Ramos (cell line): ENCODE measurements around the gene MTTP.

Experiments
- in situ Hi-C: fragments of 300-500 bp; cut with MboI; formaldehyde crosslinking; loops from one replicate; pipeline ENCODE4 v1.14.3; 2022; ENCODE audit warnings: low sequenced_read_pairs; ENCODE audit not compliant: unreplicated experiment

Gene MTTP

DNA sequence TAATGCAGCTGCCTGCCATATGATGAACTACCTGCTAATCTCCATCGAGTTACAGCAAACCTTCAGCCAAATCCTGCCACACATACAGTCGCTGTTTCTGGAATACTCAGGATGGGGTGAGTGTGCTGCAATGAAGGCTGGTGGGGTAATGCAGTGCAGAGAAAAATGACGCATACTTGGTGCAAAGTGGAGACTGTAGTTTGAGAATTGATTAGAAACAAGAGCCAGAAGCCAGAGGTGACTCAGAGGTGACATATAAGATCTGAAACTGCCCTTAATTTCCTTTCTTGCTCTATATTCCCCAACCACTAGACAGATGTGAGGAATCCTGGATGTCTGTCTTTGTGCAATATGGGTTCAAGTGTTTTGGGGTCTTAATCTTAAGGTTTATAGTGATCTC is 61.0 kb downstream of the MTTP start:
- in situ Hi-C loops = no loop called here

DNA sequence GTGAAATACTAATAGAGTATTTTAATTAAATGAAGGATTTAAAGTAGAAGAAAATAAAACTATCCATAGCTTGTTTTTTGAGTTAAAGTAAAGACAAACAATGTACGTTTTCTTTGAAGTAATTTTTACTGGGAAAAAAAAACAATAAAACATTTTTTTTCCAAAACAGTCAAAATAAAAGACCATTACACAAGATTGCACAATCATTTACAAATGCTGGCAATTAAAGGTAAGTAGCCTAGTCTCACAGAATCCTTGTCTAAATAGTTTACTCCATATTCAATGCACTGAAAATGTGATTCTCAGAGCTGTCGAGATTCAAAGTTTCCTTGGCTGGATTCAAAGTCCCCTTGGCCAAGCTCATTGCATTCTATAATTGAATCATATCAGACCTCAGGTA is 61.8 kb downstream of the MTTP start:
- in situ Hi-C loops = no loop called here

DNA sequence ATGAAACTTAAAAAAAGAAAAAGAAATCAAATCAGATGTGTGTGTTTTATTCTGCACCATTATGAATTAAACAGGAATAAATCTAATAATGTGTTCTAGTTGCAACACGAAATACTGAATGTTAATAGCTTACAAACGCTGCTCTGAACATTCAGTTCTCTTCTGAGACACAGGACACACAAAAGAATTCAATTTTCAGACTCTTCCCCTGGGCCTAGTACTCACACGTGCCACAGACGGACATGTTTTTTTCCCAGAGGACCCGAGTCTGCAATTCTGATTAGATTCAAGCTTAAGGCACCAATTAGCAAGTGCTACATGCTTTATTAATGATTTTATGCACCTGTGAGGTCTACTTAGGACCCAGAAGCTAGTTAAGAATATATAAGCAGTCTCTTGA is 62.5 kb downstream of the MTTP start:
- in situ Hi-C loops = no loop called here

DNA sequence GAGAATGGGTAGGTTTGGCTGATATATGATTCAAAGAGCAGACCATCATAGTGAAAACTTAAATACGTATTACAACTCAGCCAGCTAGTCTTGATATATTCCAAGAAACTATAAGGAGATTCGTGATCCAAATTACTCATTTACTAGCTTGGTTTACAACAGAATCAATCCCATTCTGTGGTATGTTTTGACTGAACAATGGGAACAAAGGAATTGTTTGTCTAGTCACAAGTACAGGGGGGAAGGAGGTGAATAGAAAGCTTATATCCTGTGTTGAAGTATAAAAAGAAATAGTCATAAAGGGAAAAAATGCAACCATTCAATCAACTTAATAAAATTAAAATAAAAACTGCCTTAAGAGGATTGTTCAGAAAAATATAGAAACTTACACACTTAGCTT is 66.1 kb downstream of the MTTP start:
- in situ Hi-C loops = no loop called here

DNA sequence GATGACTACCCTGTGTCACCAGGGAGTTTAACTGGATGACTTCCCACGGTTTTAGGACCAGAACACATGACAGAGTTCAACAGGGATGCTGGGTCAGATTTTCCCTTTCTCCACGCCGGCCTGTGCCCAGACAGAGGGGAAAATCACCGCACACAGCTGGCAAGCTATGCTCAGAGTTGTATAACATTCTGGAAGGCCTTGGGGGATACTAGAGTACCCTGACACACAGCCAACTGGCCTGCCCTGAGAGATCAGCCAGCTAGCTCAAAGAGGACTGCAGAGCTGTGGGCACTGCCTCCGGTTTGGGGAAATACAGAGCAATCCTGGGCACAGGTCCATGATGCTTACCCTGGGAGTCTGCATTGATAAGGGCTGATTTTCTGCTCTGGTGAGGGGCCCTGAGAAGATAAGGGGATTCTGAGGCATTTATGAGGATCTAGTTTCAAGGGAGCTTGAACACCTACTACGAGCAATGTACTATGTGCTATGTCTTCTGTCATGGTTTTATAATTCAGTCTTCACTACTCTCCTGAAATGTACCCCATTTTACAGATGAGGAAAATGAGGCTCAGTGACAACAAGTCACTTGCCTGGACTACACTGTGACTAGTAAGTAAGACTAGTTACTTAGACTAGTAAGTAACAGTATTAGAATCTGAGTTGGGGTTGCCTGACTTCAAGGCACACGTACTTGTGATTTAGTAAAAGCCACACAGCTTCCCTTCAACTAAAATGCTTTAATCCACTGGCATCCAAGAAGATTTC is 68.3 kb downstream of the MTTP start:
- in situ Hi-C loops = no loop called here

DNA sequence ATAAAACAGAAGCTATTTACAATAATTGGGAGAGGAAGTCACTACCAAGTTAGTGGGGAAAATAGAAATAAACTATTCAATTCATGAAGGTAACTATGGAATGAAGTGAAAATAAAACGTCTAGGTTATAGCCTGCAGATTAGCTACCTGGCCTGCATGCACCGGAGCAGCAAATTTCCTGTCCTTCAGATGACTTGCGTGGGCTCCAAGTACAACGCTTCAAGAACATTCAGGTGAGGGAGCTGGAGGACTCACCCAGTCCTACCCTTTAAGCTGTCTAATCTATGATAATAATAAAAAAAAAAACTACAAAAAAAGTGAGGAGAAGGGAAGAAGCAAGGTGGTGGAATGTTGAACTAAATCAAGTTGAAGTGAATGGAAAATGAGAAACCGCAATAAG is 69.8 kb downstream of the MTTP start:
- in situ Hi-C loops = no loop called here

DNA sequence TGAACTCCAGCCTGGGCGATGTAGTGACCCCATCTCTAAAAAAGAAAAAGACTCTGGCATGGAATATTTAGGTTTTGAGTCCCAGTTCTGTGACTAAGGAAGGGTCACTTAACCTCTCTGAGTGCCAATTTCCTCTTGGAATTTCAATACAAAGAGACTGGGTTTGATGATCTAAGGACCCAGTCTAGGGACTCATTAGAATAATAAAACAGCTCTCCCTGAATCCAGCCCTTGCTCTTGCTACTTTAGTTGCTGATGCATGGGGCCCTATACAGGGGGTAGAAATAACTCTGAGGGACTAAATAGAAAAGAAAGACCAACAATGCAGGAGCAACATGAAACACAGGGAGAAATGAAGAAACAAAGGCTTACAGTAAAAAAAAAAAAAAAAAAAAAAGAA is 70.4 kb downstream of the MTTP start:
- in situ Hi-C loops = no loop called here

DNA sequence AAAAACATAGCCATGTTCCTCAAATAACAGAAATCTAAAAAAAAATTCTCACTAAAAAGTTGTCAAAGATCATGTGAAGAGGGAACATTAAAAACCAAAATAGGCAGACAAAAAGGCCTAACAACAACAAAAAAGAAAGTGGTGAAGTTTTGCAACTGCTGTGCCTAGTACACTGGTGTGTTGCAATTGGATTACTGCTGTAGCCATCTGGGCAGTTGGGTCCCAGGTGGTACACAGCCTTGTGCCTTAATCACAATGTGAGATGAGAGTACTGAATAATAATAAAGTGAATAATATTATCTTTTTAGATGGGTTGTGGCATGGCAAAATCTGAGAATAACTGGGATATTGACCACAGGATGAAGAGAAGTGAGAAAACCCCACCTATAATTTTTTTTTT is 71.0 kb downstream of the MTTP start:
- in situ Hi-C loops = no loop called here

DNA sequence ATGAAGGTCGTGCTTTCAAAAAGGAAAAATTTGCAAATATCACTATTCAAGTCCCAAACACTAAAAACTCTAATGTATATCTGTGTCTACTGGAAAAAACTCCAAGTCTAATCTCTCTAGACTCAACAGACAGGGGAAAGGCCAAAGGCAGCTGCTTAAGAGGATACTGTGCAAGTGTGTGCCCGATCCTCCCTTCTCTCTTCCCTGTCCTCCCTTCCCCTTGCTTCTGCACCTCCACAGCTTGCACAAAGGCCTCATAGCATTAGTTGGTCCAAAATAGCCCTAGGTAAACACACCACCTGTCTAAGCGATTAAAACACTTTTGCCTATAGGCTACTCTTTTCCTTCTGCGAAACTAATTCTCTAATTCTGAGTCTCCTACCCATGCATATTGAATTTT is 72.4 kb downstream of the MTTP start:
- in situ Hi-C loops = no loop called here

DNA sequence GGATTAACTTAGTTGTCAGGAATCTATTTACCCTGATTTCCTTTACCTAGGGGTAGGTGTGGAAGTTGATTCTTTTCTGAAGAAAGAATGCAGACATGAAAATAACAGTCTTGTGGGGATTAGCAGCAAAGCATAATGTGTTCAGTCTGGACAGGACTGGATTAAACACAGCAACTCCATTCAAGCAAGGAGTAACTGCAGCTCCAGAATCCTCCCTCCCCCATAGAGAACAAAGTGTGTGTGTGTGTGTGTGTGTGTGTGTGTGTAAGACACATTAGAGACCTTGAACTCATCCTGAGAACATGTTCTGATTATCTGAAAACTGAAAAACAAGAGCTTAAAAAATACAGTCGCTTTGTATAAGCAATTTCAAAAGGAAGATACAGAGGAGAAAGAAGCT is 73.7 kb downstream of the MTTP start:
- in situ Hi-C loops = no loop called here

DNA sequence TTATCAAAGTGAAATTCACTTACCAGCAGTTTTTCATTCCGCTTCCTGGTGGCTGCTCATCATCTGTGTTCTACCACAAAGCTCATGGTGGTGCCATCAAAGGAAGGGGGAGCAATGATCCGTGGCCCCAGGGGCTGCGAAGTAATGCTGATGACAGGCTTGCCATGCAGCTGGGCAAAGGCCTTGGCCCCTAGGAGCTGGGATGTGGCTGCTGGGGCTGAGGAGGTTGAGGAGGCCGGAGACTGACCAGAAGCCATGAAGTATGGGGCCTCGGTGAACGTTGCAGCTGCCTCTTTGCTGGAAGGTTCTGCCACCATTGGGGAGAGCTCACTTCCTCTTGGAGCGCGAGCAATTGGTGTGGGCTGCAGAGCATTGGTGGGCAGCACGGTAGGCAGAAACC is 74.6 kb downstream of the MTTP start:
- in situ Hi-C loops = no loop called here

DNA sequence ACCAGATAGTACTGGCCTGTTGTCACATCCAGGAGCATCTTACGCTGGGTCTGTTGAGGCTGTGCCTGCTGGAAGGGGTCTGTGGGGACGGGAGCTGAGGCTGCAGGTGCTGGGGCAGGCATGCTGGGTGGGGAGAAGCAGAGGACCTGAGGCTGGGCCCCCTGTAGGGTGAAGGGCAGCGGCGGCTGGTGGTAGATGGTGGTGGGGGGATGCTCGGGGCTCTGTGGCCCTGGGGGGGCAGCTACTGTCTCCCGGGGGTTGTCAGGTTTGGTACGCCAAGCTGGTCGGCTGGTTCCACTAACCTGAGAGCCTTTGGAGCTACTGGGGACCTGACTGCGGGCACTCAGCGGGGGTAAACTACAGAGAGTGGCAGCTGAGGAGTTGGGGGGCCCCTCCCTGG is 75.2 kb downstream of the MTTP start:
- in situ Hi-C loops = no loop called here

DNA sequence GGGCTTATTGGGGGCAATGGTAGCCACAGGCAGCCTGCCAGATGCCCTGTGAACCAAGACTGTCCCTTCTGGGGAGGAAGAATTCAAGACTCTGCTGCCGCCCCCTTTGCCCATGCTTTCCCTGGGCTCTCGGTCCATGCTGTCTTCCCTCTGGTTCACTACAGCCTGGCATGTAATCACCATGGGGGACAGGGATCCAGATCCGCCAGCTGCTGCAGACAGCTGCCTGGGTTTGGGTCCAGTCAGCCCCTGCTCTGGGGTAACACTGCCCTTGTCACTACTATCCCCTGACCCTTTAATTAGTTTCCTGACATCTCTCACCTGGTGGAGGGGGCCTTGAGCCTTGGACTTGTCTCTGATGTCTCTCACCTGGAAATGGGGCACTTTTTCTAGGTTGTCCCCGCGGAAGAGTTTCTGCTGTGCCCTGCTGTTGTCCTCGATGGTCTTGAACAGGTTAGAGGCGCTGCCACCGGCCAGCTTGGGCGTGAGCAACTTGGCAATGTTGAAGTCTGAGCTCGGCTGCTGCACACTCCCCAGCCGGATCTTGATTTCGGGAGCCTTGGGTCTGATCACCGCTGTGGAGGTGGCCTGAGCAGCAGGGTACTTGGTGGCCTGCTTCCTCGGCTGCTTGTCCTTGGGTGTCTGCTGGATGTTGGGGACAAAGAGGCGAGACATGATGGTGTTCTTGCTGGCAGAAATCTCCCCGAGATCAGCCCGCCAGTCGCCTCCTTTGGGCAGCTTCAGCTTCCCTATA is 76.6 kb downstream of the MTTP start:
- in situ Hi-C loops = no loop called here

DNA sequence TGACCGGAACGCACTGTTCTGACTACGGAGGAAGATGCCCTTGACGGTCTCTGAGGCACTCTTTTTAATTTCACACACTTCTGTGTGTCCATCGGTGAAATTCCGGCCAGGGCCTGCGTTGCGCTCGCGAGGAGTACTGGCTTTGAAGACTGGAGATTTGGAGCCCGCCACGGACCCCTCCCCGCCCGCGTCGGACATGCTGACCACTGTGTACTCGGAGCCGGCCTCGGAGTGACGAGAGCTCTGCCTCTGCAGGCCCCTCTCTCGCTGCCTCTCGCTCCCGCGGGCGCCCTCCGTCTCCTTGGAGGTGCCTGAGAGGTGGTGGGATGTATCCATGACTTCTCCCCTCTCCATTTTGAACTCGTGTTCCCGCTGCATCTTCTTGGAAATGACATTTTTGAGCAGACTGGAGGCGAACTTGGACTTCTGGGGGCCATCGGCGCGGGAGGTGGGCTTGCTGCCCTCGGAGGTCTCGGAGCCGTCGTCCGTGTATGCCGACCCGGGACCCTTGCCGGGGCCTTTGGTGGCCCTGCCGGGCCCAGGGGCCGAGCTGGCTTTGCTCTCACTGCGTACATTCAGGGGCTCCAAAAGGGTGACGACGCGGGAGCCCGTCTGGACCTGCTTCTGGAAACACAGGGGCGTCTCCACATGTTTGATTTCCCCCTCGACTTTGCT is 77.3 kb downstream of the MTTP start:
- in situ Hi-C loops = no loop called here

DNA sequence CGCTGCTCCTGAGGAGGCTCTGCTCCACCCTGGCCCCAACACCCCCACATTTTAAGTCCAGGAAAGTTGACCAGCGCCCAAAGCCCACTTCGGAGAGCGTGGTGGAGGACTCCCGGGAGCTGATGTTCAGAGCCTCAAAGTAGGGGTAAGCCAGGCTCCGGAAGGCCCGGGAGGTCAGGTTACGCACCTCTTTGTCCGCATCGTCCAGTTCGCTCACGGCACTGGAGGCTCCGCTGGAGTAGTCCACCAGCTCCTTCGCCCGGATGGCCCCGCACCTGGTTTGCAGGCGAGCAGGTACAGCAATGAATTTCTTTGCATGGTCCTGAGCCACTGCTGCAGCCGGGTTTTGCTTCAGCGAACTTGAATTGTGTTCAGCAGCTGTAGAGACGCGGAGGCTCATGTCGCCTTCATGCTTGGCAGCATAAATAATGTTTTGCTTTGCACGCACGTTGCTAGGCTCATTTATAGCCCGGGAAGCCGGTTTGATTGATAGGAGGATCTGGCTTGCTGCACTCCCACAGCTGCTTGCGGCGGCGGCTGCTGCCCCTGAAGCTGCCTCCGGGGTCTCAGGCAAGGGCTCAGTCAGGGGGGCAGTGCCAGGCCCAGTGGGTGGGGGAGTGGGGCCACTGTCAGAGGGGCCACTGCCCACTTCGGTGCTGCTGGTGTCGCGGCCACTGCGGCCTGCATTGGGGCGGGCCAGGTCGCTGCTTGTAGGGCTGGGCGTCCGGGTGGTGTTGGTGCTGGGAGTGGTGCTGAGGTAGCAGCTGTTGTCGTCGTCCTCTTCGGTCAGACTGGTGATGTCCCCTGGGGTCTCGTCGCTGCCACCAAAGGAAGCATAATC is 78.2 kb downstream of the MTTP start:
- in situ Hi-C loops = no loop called here

DNA sequence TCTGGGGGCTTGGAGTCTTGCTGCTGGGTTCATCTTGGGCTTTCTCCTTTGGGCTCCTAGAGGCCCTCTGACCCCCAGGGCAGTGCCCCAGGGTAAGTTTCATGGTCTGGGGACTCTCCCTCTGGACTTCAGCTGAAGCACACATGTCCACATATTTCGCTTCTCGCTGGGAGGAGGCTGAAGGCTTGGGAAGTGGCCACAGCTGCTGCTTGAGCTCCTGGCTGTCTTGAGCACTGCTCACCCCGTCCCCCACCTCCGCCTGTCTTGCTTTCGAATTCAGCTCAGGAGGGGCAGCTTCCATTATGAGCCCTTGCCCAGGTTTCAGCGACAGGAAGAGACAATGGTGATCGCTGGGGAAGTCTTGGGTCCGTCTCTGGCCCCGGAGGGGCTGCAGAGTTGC is 79.3 kb downstream of the MTTP start:
- in situ Hi-C loops = no loop called here

DNA sequence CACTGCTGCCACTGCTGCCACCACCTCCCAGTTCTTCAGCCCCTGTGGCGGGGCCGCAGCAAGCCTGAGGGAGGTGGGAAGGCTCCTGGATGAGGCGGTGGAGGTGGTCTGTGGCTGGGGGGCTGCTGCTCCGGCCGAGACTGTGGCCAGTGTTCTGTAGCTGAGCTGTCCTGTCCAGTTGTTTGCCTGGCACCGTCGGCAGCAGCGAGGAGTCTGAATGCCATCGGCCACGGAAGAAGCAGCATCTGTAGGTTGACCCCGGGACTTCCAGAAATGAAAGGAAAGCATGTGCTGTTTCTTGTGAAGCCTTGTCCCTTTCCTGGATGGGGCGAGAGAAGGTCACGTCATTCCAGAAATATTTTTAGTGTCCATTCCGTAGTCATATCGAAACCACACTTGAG is 79.7 kb downstream of the MTTP start:
- in situ Hi-C loops = no loop called here

DNA sequence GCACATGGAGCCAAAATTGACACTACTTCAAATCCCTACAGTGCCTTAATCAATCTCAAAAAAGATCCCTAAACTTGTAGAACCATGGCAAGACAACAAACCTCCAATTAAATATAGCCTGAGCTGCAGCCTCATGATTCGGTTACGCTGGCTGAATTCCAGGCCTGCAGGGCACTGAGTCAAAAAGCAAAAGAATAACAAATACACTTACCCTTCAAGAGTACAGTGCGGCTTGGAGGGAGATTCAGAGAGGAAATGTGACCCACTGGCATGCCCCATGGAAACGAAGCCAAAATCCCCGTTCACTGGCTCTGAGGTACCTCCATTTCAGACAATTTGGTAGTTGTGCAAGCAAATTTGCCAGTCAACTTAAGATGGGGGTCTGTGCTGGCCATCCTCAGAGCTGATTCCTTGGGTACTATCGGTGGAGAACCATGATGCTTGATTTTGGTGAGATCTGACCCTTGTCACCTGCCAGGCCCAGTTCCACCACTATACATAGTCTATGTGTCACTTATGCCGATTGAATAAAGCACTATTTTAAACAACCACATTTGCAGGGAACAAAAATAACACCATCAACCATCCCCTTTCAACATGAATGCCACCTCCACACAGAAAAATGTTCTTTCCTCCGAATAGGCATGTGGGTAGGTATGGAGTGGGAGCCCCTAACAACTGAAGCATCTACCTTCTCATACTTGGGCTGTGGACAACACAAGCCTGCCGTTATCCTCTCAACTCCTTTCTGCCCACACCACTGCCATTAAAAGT is 80.9 kb downstream of the MTTP start:
- in situ Hi-C loops = no loop called here

DNA sequence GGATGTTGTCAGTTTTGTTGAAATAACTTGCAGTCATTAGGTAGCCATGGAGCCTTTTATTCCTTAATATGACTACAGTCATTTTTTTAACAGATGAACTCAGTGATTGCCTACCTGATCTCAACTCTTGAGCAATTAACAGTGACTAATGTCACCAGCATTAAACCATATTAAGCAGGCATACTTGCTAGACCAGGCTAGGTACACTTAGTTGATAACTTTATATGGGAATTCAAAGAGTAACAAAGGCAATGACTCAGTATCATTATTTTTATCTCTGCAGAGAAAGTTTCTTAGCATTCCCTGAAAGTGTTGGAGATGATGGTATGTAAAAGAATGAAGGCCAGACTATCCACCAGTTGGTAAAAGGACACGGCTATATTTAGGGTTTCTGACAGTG is 83.2 kb downstream of the MTTP start, which contains the start of gene C4orf54:
Gene C4orf54 (minus strand): TSS at position 31 of the 400 bp plus-strand sequence. CDS start 3,180 bp downstream, outside the sequence.
- in situ Hi-C loops = no loop called here

DNA sequence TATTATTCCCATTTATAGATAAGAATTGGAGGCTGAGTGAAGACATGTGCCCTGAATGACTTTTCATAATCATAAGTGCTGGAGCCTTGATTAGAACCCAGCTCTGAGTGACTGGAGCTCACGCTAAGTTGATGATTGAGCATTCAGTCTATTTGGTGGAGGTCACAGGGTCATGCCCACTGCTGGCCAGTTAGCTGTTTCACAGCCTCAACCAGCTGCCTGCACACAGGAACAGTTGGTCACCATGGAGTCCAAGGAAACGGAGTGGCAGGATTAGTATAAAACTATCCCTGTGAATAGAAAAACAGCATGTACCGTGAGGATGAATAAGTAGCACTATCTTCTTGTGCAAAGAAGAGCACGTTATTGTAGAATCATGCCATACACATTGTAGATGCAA is 84.0 kb downstream of the MTTP start:
- in situ Hi-C loops = no loop called here
